HepG2 (cell line): ENCODE measurements around the gene SMCO4. TPM values are rescaled to one million over a fixed set of nuclear protein-coding genes. Genes with fewer than 3 reads are reported as not detected.

Source experiments
- ATAC-seq: fragments of 200-7000 bp; cut with Tn5 transposase; 3 replicates; pipeline ENCODE4 v1.9.1; 2020; ENCODE audit warnings: mild to moderate bottlenecking, moderate library complexity
- BruUV-seq: library from RNA; stranded (reverse); fragments of 400-500 nt; replicated peaks from 2 replicates; lab custom pipeline; 2021; lab: Mats Ljungman, UMichigan
- CTCF ChIA-PET: fragments of 300-600 bp; formaldehyde crosslinking; extraction: SDS; loops from one replicate; lab custom pipeline; 2021; ENCODE audit warnings: low total read pairs, inconsistent platforms, low intra/inter-chr PET ratio; lab: Yijun Ruan, JAX
- POLR2A ChIA-PET: fragments of 350-600 bp; sonication (Branson Sonifier 250); formaldehyde crosslinking; loops from one replicate; lab custom pipeline; 2020; ENCODE audit warnings: antibody characterized with exemption, inconsistent platforms; lab: Yijun Ruan, JAX
- DNase-seq: peaks from one replicate; pipeline ENCODE4 v3.0.0-alpha.2; 2015; ENCODE audit warnings: low spot score
- FAIRE-seq: peaks from 3 replicates; lab custom pipeline; 2011; peaks lifted over from hg19 to GRCh38; lab: Jason Lieb, UNC
- H2AFZ ChIP-seq: one replicate; pipeline ENCODE4 v1.6.1; 2011; ENCODE audit warnings: low read length, inconsistent platforms
- H3K27ac ChIP-seq: fragments of 300-600 bp; 3 replicates; pipeline ENCODE4 v1.8.0; 2011; ENCODE audit warnings: mixed run types, mild to moderate bottlenecking, mixed read lengths, low read length, inconsistent platforms; ENCODE audit not compliant: insufficient read depth; ENCODE audit errors: extremely low read length
- H3K27me3 ChIP-seq, 2 experiments: fragments of 200-600 bp in 1 of 2; 2 replicates in 1 of 2; 3 replicates in 1 of 2; pipeline versions ENCODE4 v1.6.0 to v1.8.0; 2011; ENCODE audit warnings: low read length in 2 of 2, mild to moderate bottlenecking in 2 of 2, moderate library complexity in 2 of 2, inconsistent platforms in 1 of 2; ENCODE audit not compliant: insufficient read depth in 2 of 2, control insufficient read depth in 1 of 2
- H3K36me3 ChIP-seq, 2 experiments: fragments of 200-600 bp in 1 of 2; replicated peaks in 1 of 2; 2 replicates in 1 of 2; 3 replicates in 1 of 2; pipeline versions ENCODE4 v1.5.1 to v1.8.0; 2011; ENCODE audit warnings: low read length in 2 of 2, inconsistent platforms in 1 of 2; ENCODE audit not compliant: insufficient read depth in 2 of 2, control insufficient read depth in 1 of 2
- H3K4me1 ChIP-seq: 2 replicates; pipeline ENCODE4 v1.5.1; 2012; ENCODE audit warnings: low read length, inconsistent platforms; ENCODE audit not compliant: insufficient read depth
- H3K4me2 ChIP-seq: 2 replicates; pipeline ENCODE4 v1.6.0; 2011; ENCODE audit warnings: low read depth, low read length, inconsistent platforms
- H3K4me3 ChIP-seq, 3 experiments: fragments of 200-600 bp in 1 of 3; sonication (generic), shearing (Covaris generic) in 1 of 3; replicated peaks in 1 of 3; 2 replicates each; pipeline ENCODE4 v1.5.1; 2011 to 2016; ENCODE audit warnings: low read length in 3 of 3, inconsistent platforms in 2 of 3, low read depth in 2 of 3, mild to moderate bottlenecking in 2 of 3, control low read depth in 1 of 3, mixed read lengths in 1 of 3; ENCODE audit not compliant: insufficient read depth in 1 of 3
- H3K79me2 ChIP-seq: one replicate; pipeline ENCODE4 v1.6.1; 2011; ENCODE audit warnings: low read length, inconsistent platforms; ENCODE audit not compliant: insufficient read depth
- H3K9ac ChIP-seq: 2 replicates; pipeline ENCODE4 v1.6.0; 2011; ENCODE audit warnings: mild to moderate bottlenecking, low read depth, low read length, inconsistent platforms; ENCODE audit not compliant: insufficient read depth
- H3K9me3 ChIP-seq: 2 replicates; pipeline ENCODE4 v1.5.1; 2012; ENCODE audit warnings: mild to moderate bottlenecking, low read length
- H4K20me1 ChIP-seq: 2 replicates; pipeline ENCODE4 v1.6.0; 2011; ENCODE audit warnings: inconsistent platforms, mild to moderate bottlenecking, low read length, moderate library complexity; ENCODE audit not compliant: insufficient read depth
- FOSL1 ChIP-seq: sonication (generic); formaldehyde crosslinking; IDR thresholded peaks from 2 replicates; pipeline ENCODE4 v1.9.0; 2021; ENCODE audit warnings: missing genetic modification reagents, borderline replicate concordance
- HDAC1 ChIP-seq: sonication (generic); formaldehyde crosslinking; IDR thresholded peaks from 2 replicates; pipeline ENCODE4 v1.5.1; 2020; ENCODE audit warnings: mild to moderate bottlenecking, missing genetic modification reagents
- LRRFIP1 ChIP-seq: sonication (generic); formaldehyde crosslinking; conservative IDR thresholded peaks from 2 replicates; pipeline ENCODE4 v1.4.0; 2020; ENCODE audit warnings: missing genetic modification reagents
- TARDBP ChIP-seq: sonication (generic); formaldehyde crosslinking; IDR thresholded peaks from 2 replicates; pipeline ENCODE4 v1.8.0; 2022; ENCODE audit warnings: mild to moderate bottlenecking, missing genetic modification reagents
- TBX3 ChIP-seq: fragments of 450-650 bp; IDR thresholded peaks from 2 replicates; pipeline ENCODE4 v1.6.1; 2017; ENCODE audit warnings: antibody characterized with exemption, mild to moderate bottlenecking, inconsistent platforms, borderline replicate concordance
- ZNF350 ChIP-seq: sonication (generic); formaldehyde crosslinking; IDR thresholded peaks from 2 replicates; pipeline ENCODE4 v1.4.0; 2020; ENCODE audit warnings: mild to moderate bottlenecking, low read depth, missing genetic modification reagents, borderline replicate concordance
- ZNF547 ChIP-seq: sonication (generic); formaldehyde crosslinking; IDR thresholded peaks from 2 replicates; pipeline ENCODE4 v1.5.1; 2020; ENCODE audit warnings: mild to moderate bottlenecking, missing genetic modification reagents
- ZNF597 ChIP-seq: sonication (generic); formaldehyde crosslinking; IDR thresholded peaks from 2 replicates; pipeline ENCODE4 v1.5.0; 2020; ENCODE audit warnings: missing genetic modification reagents
- ZNF598 ChIP-seq: sonication (generic); formaldehyde crosslinking; IDR thresholded peaks from 2 replicates; pipeline ENCODE4 v1.5.1; 2020; ENCODE audit warnings: mild to moderate bottlenecking, missing genetic modification reagents, borderline replicate concordance
- ZNF737 ChIP-seq: sonication (generic); formaldehyde crosslinking; IDR thresholded peaks from 2 replicates; pipeline ENCODE4 v1.5.0; 2020; ENCODE audit warnings: missing genetic modification reagents, mild to moderate bottlenecking, borderline replicate concordance
- ZNF878 ChIP-seq: sonication (generic); formaldehyde crosslinking; IDR thresholded peaks from 2 replicates; pipeline ENCODE4 v1.8.1; 2023; ENCODE audit warnings: mild to moderate bottlenecking, missing genetic modification reagents, moderate library complexity
- ZXDC ChIP-seq: sonication (generic); formaldehyde crosslinking; IDR thresholded peaks from 2 replicates; pipeline ENCODE4 v1.5.0; 2020; ENCODE audit warnings: mild to moderate bottlenecking, missing genetic modification reagents
- WGBS: methylation state at CpG from one replicate; pipeline ENCODE4 v1.1.6; 2017; ENCODE audit warnings: low lambda C conversion rate; 5-methylcytosine and 5-hydroxymethylcytosine counted together
- in situ Hi-C: cut with HindIII; loops from 2 replicates; pipeline ENCODE4 v1.10.0; 2017; ENCODE audit warnings: low pct_unique_long_range_greater_than_20kb; ENCODE audit not compliant: extremely low pct_ligation_motif_present
- intact Hi-C: fragments of 100-400 bp; cut with micrococcal nuclease; formaldehyde crosslinking; loops from one replicate; pipeline ENCODE4 v1.10.0; 2022; ENCODE audit not compliant: unreplicated experiment
- polyA plus RNA-seq, 8 experiments: library from polyadenylated mRNA; depleted of rRNA in 3 of 8; stranded (reverse) in 7 of 8; unstranded in 1 of 8; fragments of >200 nt; fragmentation: Illumina TruSeq in 4 of 8; extraction: Trizol in 4 of 8; gene quantifications; 2 replicates each; pipeline versions ENCODE4 v1.2.1 to v1.2.3, GENCODE V29; 2011 to 2016; ENCODE audit warnings: low read depth in 4 of 8, missing spikeins in 1 of 8, mixed read lengths in 1 of 8; ENCODE audit not compliant: insufficient read depth in 1 of 8
- total RNA-seq, 5 experiments: library from RNA; depleted of rRNA; stranded (reverse); fragments of >200 nt; fragmentation: Illumina TruSeq; extraction: Trizol; gene quantifications; 2 replicates each; pipeline ENCODE4 v1.2.3, GENCODE V29; 2016; ENCODE audit warnings: low read depth in 1 of 5

Gene SMCO4
- total and polyA plus RNA-seq, 2 of the 13 experiments (the other 11 are each of a cell fraction or from before 2014, with no cell fraction given), result 10.6 to 28.5 TPM

- peak overlapping the region; percentile 80 for H3K4me2 ChIP-seq
- in situ Hi-C loops, result loop anchor here (5.0 kb wide), 1 partner anchor 305 kb away; no protein-coding TSS in a partner anchor
- peak overlapping the region; percentile 59 for H2AFZ ChIP-seq
- WGBS, result 2% methylated on average over 12 of the region's 29 CpGs
- H4K20me1 ChIP-seq, result no peaks in the 10 kb centered on the region
- peaks cover 55% of the 10 kb centered on the region for H3K4me1 ChIP-seq
- FAIRE-seq (peak; percentile 55), DNase-seq (peak; percentile 62), ATAC-seq (peak; percentile 69)
- H3K79me2 ChIP-seq, result peaks cover 29% of the 10 kb centered on the region
- no peaks in the 10 kb centered on the region for H3K9me3 ChIP-seq
- H3K27ac ChIP-seq, result peak overlapping the region; percentile 67
- ChIA-PET CTCF (interaction anchor here (1.3 kb wide), 2 partner anchors 169 to 305 kb away, joined by 3 to 6 read pairs; no protein-coding TSS in a partner anchor), POLR2A (interaction anchor here (0.8 to 3.0 kb wide), 11 partner anchors 11 to 306 kb away, joined by 3 to 39 read pairs (median 4); partner anchors contain the start of gene CEP295)
- peak overlapping the region; percentile 69 for H3K9ac ChIP-seq
- H3K36me3 ChIP-seq, result no peaks in the 10 kb centered on the region
- H3K4me3 ChIP-seq, result peak overlapping the region; percentile 77 to 83 (median 79)
- H3K27me3 ChIP-seq, result peaks cover 0 to 7% of the 10 kb centered on the region in 2 experiments; a peak in 1 of 5 replicates
- intact Hi-C loops, result loop anchor here (1.0 to 2.0 kb wide), 4 partner anchors 12 to 191 kb away; no protein-coding TSS in a partner anchor
- BruUV-seq, result no TSS peak
- TF ChIP-seq TBX3 (peak; percentile 22; the same call in 1 of the 2 replicates), FOSL1 (CRISPR knock-in tag) (peak; percentile 72), ZNF598 (CRISPR knock-in tag) (peak; percentile 63; the same call in 1 of the 2 replicates), TARDBP (CRISPR knock-in tag) (peak; percentile 28; the same call in 1 of the 2 replicates), LRRFIP1 (CRISPR knock-in tag) (no peak), ZNF878 (CRISPR knock-in tag) (0 out of 2 replicates have a peak, but pooled peaks have one; percentile 26), ZXDC (CRISPR knock-in tag) (peak; percentile 65; the same call in 1 of the 2 replicates), ZNF597 (no peak), HDAC1 (CRISPR knock-in tag) (0 out of 2 replicates have a peak, but pooled peaks have one; percentile 33), ZNF737 (CRISPR knock-in tag) (peak; percentile 63; the same call in 1 of the 2 replicates), ZNF350 (0 out of 2 replicates have a peak, but pooled peaks have one; percentile 35), ZNF547 (CRISPR knock-in tag) (no peak)
Observed at GRCh38 chr11:93541884-93542810, 1.0 kb downstream of the SMCO4 start.
